ENCODE measurements around the gene SAMSN1. TPM values are rescaled to one million over a fixed set of nuclear protein-coding genes. Genes with fewer than 3 reads are reported as not detected.

The SAMSN1 gene
- polyA plus RNA-seq (2011; rRNA removed) = 0.06 and 0.12 TPM in 2 replicates
- not detected in 2 replicates for polyA plus RNA-seq (2012; cell fraction: cytosol; rRNA removed)
- not detected in 2 replicates for polyA plus RNA-seq (2012; cell fraction: nucleus; rRNA removed)
- polyA plus RNA-seq (2017; fragmentation: RNase III; extraction: RNeasy Plus Mini Kit Qiagen cat#74134 plus additional on column Dnase treatment) = 0.05 TPM in 1 of 3 replicates, not detected in the others
- not detected in 2 replicates for polyA minus RNA-seq (2011; rRNA and poly(A)+ RNA removed)

DNA sequence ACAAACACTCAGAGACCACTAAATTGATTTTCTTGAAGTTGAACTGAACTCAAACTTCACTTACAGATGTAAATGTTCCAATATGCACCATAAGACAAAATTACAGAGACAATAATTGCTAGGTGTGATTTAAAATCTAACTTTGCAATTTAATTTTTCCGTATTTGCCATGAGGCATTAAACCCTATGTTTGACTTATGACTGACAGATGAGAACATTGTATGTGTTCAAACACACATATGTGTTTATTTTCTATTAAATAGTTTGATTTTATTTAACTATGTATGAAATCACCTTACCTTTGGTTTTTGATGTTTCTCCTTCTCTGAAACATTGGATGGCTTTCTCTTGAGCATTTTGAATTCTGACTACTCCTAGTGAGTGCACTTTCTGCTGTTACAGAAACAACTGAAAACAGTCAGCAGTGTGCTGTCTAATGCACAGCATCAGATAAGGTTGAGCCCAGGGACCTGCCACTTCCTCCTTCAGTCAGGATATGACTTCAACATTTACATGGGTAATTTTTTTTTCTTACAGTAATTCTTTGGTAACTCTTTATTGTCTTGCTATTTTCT is at the start of gene SAMSN1:
TSS of gene SAMSN1 (minus strand) at position 410 of the 575 bp plus-strand sequence. CDS start at position 356, 54 bp downstream.
- Histone ChIP-seq H3K4me3 (no peak within 1 kb of the TSS), H3K4me1 (no peaks in the 10 kb centered on the region), H3K27ac (no peak within 1 kb of the TSS), H3K9me3 (no peaks in the 10 kb centered on the region), H3K4me2 (no peak within 1 kb of the TSS)
- DNase-seq (ENCODE audit: low read depth in 1 of 2, low spot score in 1 of 2) = no peak
- CTCF ChIA-PET = no interaction called here
- 52% methylated on average over 1 of the region's 1 CpG for WGBS (ENCODE audit: missing lambda C conversion rate)
- POLR2A ChIA-PET = no interaction called here
- TF ChIP-seq PHF8 (IDR thresholded peaks at IDR 0.05; ENCODE audit: borderline replicate concordance, low read depth) (no peak), NR3C1 (IDR thresholded peaks at IDR 0.05) (no peak), TFCP2L1 (CRISPR knock-in tag; IDR thresholded peaks at IDR 0.05) (no peak)
- no peak for ATAC-seq
- no peak for FAIRE-seq

DNA sequence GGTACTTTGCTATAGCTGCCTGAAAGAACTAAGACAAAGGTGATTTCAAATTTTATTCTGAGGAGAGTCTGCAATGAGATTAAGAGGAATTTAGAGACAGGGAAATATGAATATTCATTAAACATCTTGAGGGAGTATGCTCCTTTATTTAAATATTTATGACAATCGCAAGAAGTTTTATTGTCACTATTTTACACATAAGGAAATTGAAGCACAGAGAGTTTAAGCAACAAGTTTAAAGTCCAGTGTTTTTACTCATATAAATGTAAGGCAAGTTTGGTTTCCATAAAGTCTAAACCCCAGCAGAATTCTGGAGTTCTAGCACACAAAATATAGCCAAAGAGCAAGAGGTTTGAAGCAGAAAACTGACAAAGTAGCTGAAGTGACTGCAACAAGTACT is 49.3 kb upstream of the SAMSN1 start:
- WGBS (ENCODE audit: missing lambda C conversion rate) = 88% methylated on average over 1 of the region's 1 CpG

DNA sequence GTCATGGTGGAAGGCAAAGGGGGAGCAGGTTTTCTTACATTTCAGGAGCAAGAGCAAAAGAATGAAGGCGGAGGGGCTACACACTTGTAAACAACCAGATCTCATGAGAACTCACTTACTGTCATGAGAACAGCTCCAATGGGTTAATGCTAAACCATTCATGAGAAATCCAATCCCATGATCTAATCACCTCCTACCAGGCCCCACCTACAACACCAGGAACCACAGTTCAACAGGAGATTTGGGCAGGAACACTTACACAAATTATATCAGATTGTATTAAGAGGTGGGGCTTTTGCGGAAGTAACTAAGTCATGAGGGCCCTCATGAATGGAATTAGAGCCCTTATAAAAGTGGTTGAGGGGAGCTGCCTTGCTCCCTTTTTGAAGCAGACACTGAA is 48.9 kb upstream of the SAMSN1 start:
- H3K9me3 ChIP-seq = no peaks in the 10 kb centered on the region
- no peaks in the 10 kb centered on the region for H3K4me1 ChIP-seq
- ATAC-seq (no peak), DNase-seq (ENCODE audit: low read depth in 1 of 2, low spot score in 1 of 2) (no peak), FAIRE-seq (no peak)
- TF ChIP-seq BHLHE40 (IDR thresholded peaks at IDR 0.05; ENCODE audit: low read depth, low read length) (no peak), ZC3H11A (IDR thresholded peaks at IDR 0.05) (no peak), NFE2L2 (conservative IDR thresholded peaks at IDR 0.05; ENCODE audit: low read length) (no peak), EHMT2 (IDR thresholded peaks at IDR 0.05; ENCODE audit: low read depth) (no peak), FOSB (CRISPR knock-in tag; IDR thresholded peaks at IDR 0.05) (no peak), HEYL (CRISPR knock-in tag; IDR thresholded peaks at IDR 0.05) (no peak), HOXB5 (CRISPR knock-in tag; IDR thresholded peaks at IDR 0.05) (no peak), MYC (IDR thresholded peaks at IDR 0.05; ENCODE audit: borderline replicate concordance, low read length) (no peak)
- TF ChIP-seq, protein P1, sequence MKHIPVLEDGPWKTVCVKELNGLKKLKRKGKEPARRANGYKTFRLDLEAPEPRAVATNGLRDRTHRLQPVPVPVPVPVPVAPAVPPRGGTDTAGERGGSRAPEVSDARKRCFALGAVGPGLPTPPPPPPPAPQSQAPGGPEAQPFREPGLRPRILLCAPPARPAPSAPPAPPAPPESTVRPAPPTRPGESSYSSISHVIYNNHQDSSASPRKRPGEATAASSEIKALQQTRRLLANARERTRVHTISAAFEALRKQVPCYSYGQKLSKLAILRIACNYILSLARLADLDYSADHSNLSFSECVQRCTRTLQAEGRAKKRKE (CRISPR knock-in tag; IDR thresholded peaks at IDR 0.05; ENCODE audit: low read depth) = no peak
- TF ChIP-seq, protein P2, sequence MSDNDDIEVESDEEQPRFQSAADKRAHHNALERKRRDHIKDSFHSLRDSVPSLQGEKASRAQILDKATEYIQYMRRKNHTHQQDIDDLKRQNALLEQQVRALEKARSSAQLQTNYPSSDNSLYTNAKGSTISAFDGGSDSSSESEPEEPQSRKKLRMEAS (IDR thresholded peaks at IDR 0.05) = no peak
- POLR2A ChIA-PET = no interaction called here
- WGBS (ENCODE audit: missing lambda C conversion rate) = 57% methylated on average over 2 of the region's 2 CpGs
- no peak overlapping the region for H3K4me3 ChIP-seq
- no peak overlapping the region for H3K4me2 ChIP-seq
- H3K27ac ChIP-seq = no peak overlapping the region
- CTCF ChIA-PET = no interaction called here

More for the DNA sequence above, 49.3 kb upstream of the SAMSN1 start:
- Histone ChIP-seq H3K9me3 (no peaks in the 10 kb centered on the region), H3K4me1 (no peaks in the 10 kb centered on the region), H3K4me3 (no peak overlapping the region), H3K4me2 (no peak overlapping the region), H3K27ac (no peak overlapping the region)
- DNase-seq (ENCODE audit: low read depth in 1 of 2, low spot score in 1 of 2) (no peak), ATAC-seq (no peak), FAIRE-seq (no peak)
- CTCF ChIA-PET = no interaction called here
- TF ChIP-seq, protein P3, sequence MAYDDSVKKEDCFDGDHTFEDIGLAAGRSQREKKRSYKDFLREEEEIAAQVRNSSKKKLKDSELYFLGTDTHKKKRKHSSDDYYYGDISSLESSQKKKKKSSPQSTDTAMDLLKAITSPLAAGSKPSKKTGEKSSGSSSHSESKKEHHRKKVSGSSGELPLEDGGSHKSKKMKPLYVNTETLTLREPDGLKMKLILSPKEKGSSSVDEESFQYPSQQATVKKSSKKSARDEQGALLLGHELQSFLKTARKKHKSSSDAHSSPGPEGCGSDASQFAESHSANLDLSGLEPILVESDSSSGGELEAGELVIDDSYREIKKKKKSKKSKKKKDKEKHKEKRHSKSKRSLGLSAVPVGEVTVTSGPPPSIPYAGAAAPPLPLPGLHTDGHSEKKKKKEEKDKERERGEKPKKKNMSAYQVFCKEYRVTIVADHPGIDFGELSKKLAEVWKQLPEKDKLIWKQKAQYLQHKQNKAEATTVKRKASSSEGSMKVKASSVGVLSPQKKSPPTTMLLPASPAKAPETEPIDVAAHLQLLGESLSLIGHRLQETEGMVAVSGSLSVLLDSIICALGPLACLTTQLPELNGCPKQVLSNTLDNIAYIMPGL (CRISPR knock-in tag; IDR thresholded peaks at IDR 0.05; ENCODE audit: borderline replicate concordance) = no peak
- no peak for TF ChIP-seq NPAS2 (CRISPR knock-in tag; IDR thresholded peaks at IDR 0.05; ENCODE audit: borderline replicate concordance)
- TF ChIP-seq SREBF2 (IDR thresholded peaks at IDR 0.05) = no peak
- TF ChIP-seq TFCP2L1 (CRISPR knock-in tag; IDR thresholded peaks at IDR 0.05) = no peak
- TF ChIP-seq, protein P4, sequence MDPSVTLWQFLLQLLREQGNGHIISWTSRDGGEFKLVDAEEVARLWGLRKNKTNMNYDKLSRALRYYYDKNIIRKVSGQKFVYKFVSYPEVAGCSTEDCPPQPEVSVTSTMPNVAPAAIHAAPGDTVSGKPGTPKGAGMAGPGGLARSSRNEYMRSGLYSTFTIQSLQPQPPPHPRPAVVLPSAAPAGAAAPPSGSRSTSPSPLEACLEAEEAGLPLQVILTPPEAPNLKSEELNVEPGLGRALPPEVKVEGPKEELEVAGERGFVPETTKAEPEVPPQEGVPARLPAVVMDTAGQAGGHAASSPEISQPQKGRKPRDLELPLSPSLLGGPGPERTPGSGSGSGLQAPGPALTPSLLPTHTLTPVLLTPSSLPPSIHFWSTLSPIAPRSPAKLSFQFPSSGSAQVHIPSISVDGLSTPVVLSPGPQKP (IDR thresholded peaks at IDR 0.05; ENCODE audit: low read depth, low read length) = no peak
- TF ChIP-seq CBX2 (IDR thresholded peaks at IDR 0.05; ENCODE audit: borderline replicate concordance, low read depth) = no peak
- no peak for TF ChIP-seq ZSCAN20 (CRISPR knock-in tag; IDR thresholded peaks at IDR 0.05)
- no peak for TF ChIP-seq HOXA7 (CRISPR knock-in tag; IDR thresholded peaks at IDR 0.05)
- TF ChIP-seq MAFK (IDR thresholded peaks at IDR 0.05; ENCODE audit: partially characterized antibody) = no peak
- no peak for TF ChIP-seq KDM5A (IDR thresholded peaks at IDR 0.05)
- no peak for TF ChIP-seq FOXS1 (CRISPR knock-in tag; IDR thresholded peaks at IDR 0.05)
- no peak for TF ChIP-seq RNF2 (IDR thresholded peaks at IDR 0.05; ENCODE audit: borderline replicate concordance, low read depth)
- TF ChIP-seq EHF (CRISPR knock-in tag; IDR thresholded peaks at IDR 0.05) = no peak
- TF ChIP-seq ESRRA (IDR thresholded peaks at IDR 0.05; ENCODE audit: borderline replicate concordance, low read length) = no peak
- TF ChIP-seq POLR2AphosphoS2 (conservative IDR thresholded peaks at IDR 0.05; ENCODE audit: low read length) = no peak
- TF ChIP-seq, protein P5, sequence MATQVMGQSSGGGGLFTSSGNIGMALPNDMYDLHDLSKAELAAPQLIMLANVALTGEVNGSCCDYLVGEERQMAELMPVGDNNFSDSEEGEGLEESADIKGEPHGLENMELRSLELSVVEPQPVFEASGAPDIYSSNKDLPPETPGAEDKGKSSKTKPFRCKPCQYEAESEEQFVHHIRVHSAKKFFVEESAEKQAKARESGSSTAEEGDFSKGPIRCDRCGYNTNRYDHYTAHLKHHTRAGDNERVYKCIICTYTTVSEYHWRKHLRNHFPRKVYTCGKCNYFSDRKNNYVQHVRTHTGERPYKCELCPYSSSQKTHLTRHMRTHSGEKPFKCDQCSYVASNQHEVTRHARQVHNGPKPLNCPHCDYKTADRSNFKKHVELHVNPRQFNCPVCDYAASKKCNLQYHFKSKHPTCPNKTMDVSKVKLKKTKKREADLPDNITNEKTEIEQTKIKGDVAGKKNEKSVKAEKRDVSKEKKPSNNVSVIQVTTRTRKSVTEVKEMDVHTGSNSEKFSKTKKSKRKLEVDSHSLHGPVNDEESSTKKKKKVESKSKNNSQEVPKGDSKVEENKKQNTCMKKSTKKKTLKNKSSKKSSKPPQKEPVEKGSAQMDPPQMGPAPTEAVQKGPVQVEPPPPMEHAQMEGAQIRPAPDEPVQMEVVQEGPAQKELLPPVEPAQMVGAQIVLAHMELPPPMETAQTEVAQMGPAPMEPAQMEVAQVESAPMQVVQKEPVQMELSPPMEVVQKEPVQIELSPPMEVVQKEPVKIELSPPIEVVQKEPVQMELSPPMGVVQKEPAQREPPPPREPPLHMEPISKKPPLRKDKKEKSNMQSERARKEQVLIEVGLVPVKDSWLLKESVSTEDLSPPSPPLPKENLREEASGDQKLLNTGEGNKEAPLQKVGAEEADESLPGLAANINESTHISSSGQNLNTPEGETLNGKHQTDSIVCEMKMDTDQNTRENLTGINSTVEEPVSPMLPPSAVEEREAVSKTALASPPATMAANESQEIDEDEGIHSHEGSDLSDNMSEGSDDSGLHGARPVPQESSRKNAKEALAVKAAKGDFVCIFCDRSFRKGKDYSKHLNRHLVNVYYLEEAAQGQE (IDR thresholded peaks at IDR 0.05) = no peak
- POLR2A ChIA-PET = no interaction called here

Measured in A549 (cell line).